Stomach (tissue), 9 donors: Measurements from ENCODE around the gene DLD. TPM values are rescaled to one million over a fixed set of nuclear protein-coding genes. Genes with fewer than 3 reads are reported as not detected.
A peak's percentile ranks its signal among the peaks of the same experiment; 100 is the strongest.
"Not testable (repeated sequence)": the region's sequence is repeated elsewhere in the genome, so short reads cannot be mapped to it uniquely, and the experiment has no call there.

Source experiments
- DNase-seq, 2 donors: peaks; one replicate each; pipeline versions ENCODE4 v3.0.0 to v3.0.0-alpha.2; 2013 to 2019
- H3K27ac ChIP-seq, 5 donors: fragments of 200-600 bp in 4 of 5; sonication (generic) in 4 of 5; one replicate each; pipeline ENCODE4 v1.5.1; 2013 to 2019; ENCODE audit warnings: mild to moderate bottlenecking in 1 of 5, moderate library complexity in 1 of 5
- H3K27me3 ChIP-seq, 3 donors: fragments of 200-600 bp; sonication (generic); one replicate each; pipeline ENCODE4 v1.5.1; 2017 to 2019; ENCODE audit warnings: mixed run types in 1 of 3
- H3K36me3 ChIP-seq, 4 donors: fragments of 200-600 bp; sonication (generic); 1 replicate in 3 of 4; 2 replicates in 1 of 4; pipeline ENCODE4 v1.5.1; 2016 to 2019
- H3K4me1 ChIP-seq, 4 donors: fragments of 200-600 bp; sonication (generic); one replicate each; pipeline ENCODE4 v1.5.1; 2016 to 2019
- H3K4me3 ChIP-seq, 4 donors: fragments of 200-600 bp; sonication (generic) in 3 of 4; one replicate each; pipeline ENCODE4 v1.5.1; 2016 to 2019; ENCODE audit warnings: mild to moderate bottlenecking in 1 of 4
- H3K9me3 ChIP-seq, 4 donors: fragments of 200-600 bp; sonication (generic); one replicate each; pipeline ENCODE4 v1.5.1; 2016 to 2019
- CTCF ChIP-seq, 7 experiments: fragments of 450-650 bp in 4 of 7; fragments of 200-600 bp in 3 of 7; sonication (generic) in 3 of 7; IDR thresholded peaks; one replicate each; pipeline ENCODE4 v1.5.1; 2016 to 2019; ENCODE audit warnings: antibody characterized with exemption in 7 of 7, control low read depth in 2 of 7, mild to moderate bottlenecking in 1 of 7
- EP300 ChIP-seq: sonication (generic); formaldehyde crosslinking; IDR thresholded peaks from one replicate; pipeline ENCODE4 v1.6.1; 2017; ENCODE audit warnings: antibody characterized with exemption
- POLR2A ChIP-seq, 4 donors: fragments of 450-650 bp; IDR thresholded peaks; one replicate each; pipeline ENCODE4 v1.6.1; 2016; ENCODE audit warnings: antibody characterized with exemption in 4 of 4, control low read depth in 2 of 4, mild to moderate bottlenecking in 1 of 4, moderate library complexity in 1 of 4
- POLR2AphosphoS5 ChIP-seq, 3 donors: sonication (generic); formaldehyde crosslinking; IDR thresholded peaks; one replicate each; pipeline ENCODE4 v1.6.1; 2016; ENCODE audit warnings: antibody characterized with exemption in 3 of 3
- WGBS, 5 donors: extraction: QIAGEN DNeasy Blood & Tissue Kit in 3 of 5; methylation state at CpG; one replicate each; pipeline versions ENCODE4 v1.1.5 to v1.1.7; 2013 to 2018; 5-methylcytosine and 5-hydroxymethylcytosine counted together
- intact Hi-C: fragments of 100-400 bp; cut with DNase I; formaldehyde crosslinking; loops from one replicate; pipeline ENCODE4 v1.15.1; 2023; ENCODE audit warnings: low total_unique reads
- polyA plus RNA-seq, 3 donors: library from polyadenylated mRNA; stranded (reverse); fragments of 200-250 nt; gene quantifications; one replicate each; pipeline ENCODE4 v1.2.3, GENCODE V29; 2013
- total RNA-seq, 5 donors: library from RNA; depleted of rRNA; stranded (reverse); fragments of >200 nt; gene quantifications; one replicate each; pipeline versions ENCODE4 v1.1.0 to v1.2.3, GENCODE V29; 2014 to 2016
- donor health status: healthy with polysubstance abuse.
- donor health status: Bipolar disorder and iron deficiency.
- donor health status: healthy.

The DLD gene
- total and polyA plus RNA-seq, 8 donors, result 24.6 to 173 (median 88.2) TPM

- no peak for DNase-seq
- WGBS, 5 donors, result 92 to 99% (median 96%) methylated on average over 2 of the region's 2 CpGs
- no peak for TF ChIP-seq CTCF (IDR thresholded peaks at IDR 0.05)
- TF ChIP-seq EP300, result no peak
- no peak for TF ChIP-seq POLR2A (IDR thresholded peaks at IDR 0.05)
- TF ChIP-seq POLR2AphosphoS5 (IDR thresholded peaks at IDR 0.05), result no peak
- Histone ChIP-seq H3K36me3 (peaks cover 28 to 86% (median 77%) of the 10 kb centered on the region in 4 donors), H3K27ac (peak overlapping the region in 1 of 5 donors; percentile 1), H3K9me3 (no peaks in the 10 kb centered on the region), H3K4me1 (peaks cover 0 to 67% (median 19%) of the 10 kb centered on the region in 4 donors), H3K4me3 (no peak overlapping the region), H3K27me3 (no peaks in the 10 kb centered on the region)
- intact Hi-C loops, result no loop called here
These were observed 28.0 kb downstream of the DLD start for GRCh38 chr7:107918948-107919347.

DNA sequence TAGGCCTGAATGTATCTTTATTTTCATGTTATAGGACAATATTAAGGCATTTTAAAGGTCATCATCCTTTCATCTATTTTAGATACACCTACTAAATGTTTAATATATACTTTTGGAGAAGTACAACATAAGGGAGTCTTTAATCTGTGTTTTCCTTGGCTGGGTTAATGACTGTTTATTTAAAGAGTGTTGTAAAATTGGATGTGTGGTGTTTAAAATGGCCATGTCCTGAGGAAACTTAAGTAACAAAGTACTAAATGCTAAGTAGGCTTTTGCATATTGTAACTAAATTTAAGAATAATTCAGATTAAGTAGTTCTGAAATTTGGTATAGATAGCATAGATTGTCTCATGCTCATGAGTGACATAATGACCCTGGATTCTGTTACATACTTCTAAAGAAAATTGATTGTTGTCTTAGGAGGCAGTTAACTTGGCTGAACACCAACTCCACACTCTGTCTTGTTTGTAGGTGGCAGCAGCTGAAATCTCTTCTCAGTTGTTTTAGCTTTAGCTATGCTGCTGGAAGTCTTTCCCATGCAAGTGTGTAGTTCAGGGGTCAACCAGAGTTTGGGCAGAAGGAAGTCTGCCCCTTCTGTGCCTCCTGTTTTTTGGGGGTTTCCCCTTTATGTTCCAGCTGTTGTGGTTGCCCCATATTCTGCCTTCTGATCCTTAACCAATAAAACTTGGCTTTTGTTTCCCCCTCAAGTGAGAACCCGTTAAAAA lies 29.2 kb downstream of the DLD start:
- H3K4me3 ChIP-seq, result no peak overlapping the region
- H3K27me3 ChIP-seq, result no peaks in the 10 kb centered on the region
- 3 to 10% (median 8%) methylated on average over 1 of the region's 1 CpG for WGBS, 5 donors
- intact Hi-C loops, result no loop called here
- H3K27ac ChIP-seq, result peak overlapping the region; percentile 2 to 55 (median 29)
- no peak for TF ChIP-seq EP300
- TF ChIP-seq POLR2AphosphoS5 (IDR thresholded peaks at IDR 0.05), result no peak
- no peak for TF ChIP-seq CTCF (IDR thresholded peaks at IDR 0.05)
- TF ChIP-seq POLR2A (IDR thresholded peaks at IDR 0.05), result no peak
- no peak for DNase-seq
- H3K36me3 ChIP-seq, result peaks cover 28 to 98% (median 90%) of the 10 kb centered on the region in 4 donors
- H3K4me1 ChIP-seq, result peaks cover 0 to 60% (median 20%) of the 10 kb centered on the region in 4 donors
- no peaks in the 10 kb centered on the region for H3K9me3 ChIP-seq

- H3K27ac ChIP-seq, intact Hi-C loops, H3K9me3 ChIP-seq, DNase-seq, H3K4me3 ChIP-seq, H3K27me3 ChIP-seq: not testable (repeated sequence)
- WGBS, 5 donors, result 47 to 84% (median 70%) methylated on average over 2 of the region's 2 CpGs
- peaks cover 0 to 53% (median 23%) of the 10 kb centered on the region in 4 donors for H3K4me1 ChIP-seq
- H3K36me3 ChIP-seq, result peaks cover 24 to 100% (median 94%) of the 10 kb centered on the region in 4 donors
These were observed 30.8 kb downstream of the DLD start for GRCh38 chr7:107921826-107922225.

DNA sequence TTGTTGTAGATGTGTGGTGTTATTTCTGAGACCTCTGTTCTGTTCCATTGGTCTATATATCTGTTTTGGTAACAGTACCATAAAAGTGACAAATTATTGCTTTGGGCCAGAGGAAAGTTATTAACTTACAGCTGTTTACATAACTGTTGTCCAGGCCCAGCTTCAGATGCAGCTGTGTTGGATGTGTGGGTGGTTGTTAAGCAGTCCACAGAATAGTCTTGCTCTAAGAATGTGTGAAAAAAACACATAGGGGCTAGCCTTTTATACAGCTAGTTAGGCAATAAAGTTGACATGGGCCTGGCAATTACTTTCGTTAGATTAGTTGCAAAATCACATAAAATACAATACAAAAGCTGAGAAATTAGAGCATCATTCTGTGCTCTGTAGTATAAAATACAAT lies 31.9 kb downstream of the DLD start:
- Histone ChIP-seq H3K4me3 (no peak overlapping the region), H3K27ac (no peak overlapping the region), H3K4me1 (peaks cover 0 to 42% (median 23%) of the 10 kb centered on the region in 4 donors), H3K9me3 (no peaks in the 10 kb centered on the region), H3K36me3 (peaks cover 24 to 100% (median 94%) of the 10 kb centered on the region in 4 donors), H3K27me3 (no peaks in the 10 kb centered on the region)
- no peak for DNase-seq
- no peak for TF ChIP-seq CTCF (IDR thresholded peaks at IDR 0.05)
- TF ChIP-seq POLR2AphosphoS5 (IDR thresholded peaks at IDR 0.05), result peak in 1 of 3 donors; percentile 7
- intact Hi-C loops, result no loop called here
- WGBS, 5 donors, result 71 to 92% (median 78%) methylated on average over 1 of the region's 1 CpG
